ENCODE measurements around the gene ORAI3. TPM values are rescaled to one million over a fixed set of nuclear protein-coding genes. Genes with fewer than 3 reads are reported as not detected.

ORAI3 gene
- polyA plus RNA-seq, 1 experiment: 37.1 TPM

GRCh38 chr16:30989469-30990047, 40.7 kb downstream of the ORAI3 start:
- ChIA-PET POLR2A (no interaction called here), CTCF (no interaction called here)
- no peak for DNase-seq (ENCODE audit: low read depth)
- Histone ChIP-seq H3K4me3 (ENCODE audit: low read depth, low read length) (no peak overlapping the region), H3K27me3 (ENCODE audit: control insufficient read depth, insufficient read depth, low read length) (no peaks in the 10 kb centered on the region), H3K36me3 (ENCODE audit: control insufficient read depth, insufficient read depth, low read length) (peaks cover 5% of the 10 kb centered on the region)
- no peak for TF ChIP-seq CTCF (IDR thresholded peaks at IDR 0.05; ENCODE audit: insufficient read depth, low read depth, low read length)

- H3K4me3 ChIP-seq (ENCODE audit: low read depth, low read length): no peak overlapping the region
- no peak for DNase-seq (ENCODE audit: low read depth)
- peaks cover 5% of the 10 kb centered on the region for H3K36me3 ChIP-seq (ENCODE audit: control insufficient read depth, insufficient read depth, low read length)
- CTCF ChIA-PET: no interaction called here
- POLR2A ChIA-PET: no interaction called here
- no peaks in the 10 kb centered on the region for H3K27me3 ChIP-seq (ENCODE audit: control insufficient read depth, insufficient read depth, low read length)
- no peak for TF ChIP-seq CTCF (IDR thresholded peaks at IDR 0.05; ENCODE audit: insufficient read depth, low read depth, low read length)
Observed at GRCh38 chr16:30990105-30990504, 41.2 kb downstream of the ORAI3 start.

GRCh38 chr16:30991052-30991451, 42.2 kb downstream of the ORAI3 start:
- H3K4me3 ChIP-seq (ENCODE audit: low read depth, low read length): no peak overlapping the region
- POLR2A ChIA-PET: no interaction called here
- CTCF ChIA-PET: no interaction called here
- H3K36me3 ChIP-seq (ENCODE audit: control insufficient read depth, insufficient read depth, low read length): peaks cover 5% of the 10 kb centered on the region
- no peaks in the 10 kb centered on the region for H3K27me3 ChIP-seq (ENCODE audit: control insufficient read depth, insufficient read depth, low read length)
- no peak for TF ChIP-seq CTCF (IDR thresholded peaks at IDR 0.05; ENCODE audit: insufficient read depth, low read depth, low read length)
- DNase-seq (ENCODE audit: low read depth): no peak

- ChIA-PET POLR2A (interaction anchor here (0.5 kb wide), 1 partner anchor 25 kb away, joined by 3 read pairs; no protein-coding TSS in a partner anchor), CTCF (interaction anchor here (0.6 kb wide), 1 partner anchor 81 kb away, joined by 3 read pairs; no protein-coding TSS in a partner anchor)
- peaks cover 2% of the 10 kb centered on the region for H3K36me3 ChIP-seq (ENCODE audit: control insufficient read depth, insufficient read depth, low read length)
- H3K27me3 ChIP-seq (ENCODE audit: control insufficient read depth, insufficient read depth, low read length): no peaks in the 10 kb centered on the region
- H3K4me3 ChIP-seq (ENCODE audit: low read depth, low read length): no peak overlapping the region
- no peak for TF ChIP-seq CTCF (IDR thresholded peaks at IDR 0.05; ENCODE audit: insufficient read depth, low read depth, low read length)
- DNase-seq (ENCODE audit: low read depth): no peak
Observed at GRCh38 chr16:30992276-30992780, 43.5 kb downstream of the ORAI3 start.

GRCh38 chr16:30992931-30993816, 44.3 kb downstream of the ORAI3 start:
- Histone ChIP-seq H3K4me3 (ENCODE audit: low read depth, low read length) (no peak overlapping the region), H3K27me3 (ENCODE audit: control insufficient read depth, insufficient read depth, low read length) (no peaks in the 10 kb centered on the region), H3K36me3 (ENCODE audit: control insufficient read depth, insufficient read depth, low read length) (no peaks in the 10 kb centered on the region; the same call in 1 of the 2 replicates)
- ChIA-PET POLR2A (interaction anchor here (0.5 kb wide), 1 partner anchor 24 kb away, joined by 3 read pairs; no protein-coding TSS in a partner anchor), CTCF (interaction anchor here (0.8 to 1.9 kb wide), 2 partner anchors 8 to 39 kb away, joined by 3 to 6 read pairs; partner anchors contain the start of gene HSD3B7)
- DNase-seq (ENCODE audit: low read depth): no peak
- no peak for TF ChIP-seq CTCF (IDR thresholded peaks at IDR 0.05; ENCODE audit: insufficient read depth, low read depth, low read length)

Data from BJ (cell line).